ENCODE measurements around the gene LEMD1.

LEMD1 gene

DNA sequence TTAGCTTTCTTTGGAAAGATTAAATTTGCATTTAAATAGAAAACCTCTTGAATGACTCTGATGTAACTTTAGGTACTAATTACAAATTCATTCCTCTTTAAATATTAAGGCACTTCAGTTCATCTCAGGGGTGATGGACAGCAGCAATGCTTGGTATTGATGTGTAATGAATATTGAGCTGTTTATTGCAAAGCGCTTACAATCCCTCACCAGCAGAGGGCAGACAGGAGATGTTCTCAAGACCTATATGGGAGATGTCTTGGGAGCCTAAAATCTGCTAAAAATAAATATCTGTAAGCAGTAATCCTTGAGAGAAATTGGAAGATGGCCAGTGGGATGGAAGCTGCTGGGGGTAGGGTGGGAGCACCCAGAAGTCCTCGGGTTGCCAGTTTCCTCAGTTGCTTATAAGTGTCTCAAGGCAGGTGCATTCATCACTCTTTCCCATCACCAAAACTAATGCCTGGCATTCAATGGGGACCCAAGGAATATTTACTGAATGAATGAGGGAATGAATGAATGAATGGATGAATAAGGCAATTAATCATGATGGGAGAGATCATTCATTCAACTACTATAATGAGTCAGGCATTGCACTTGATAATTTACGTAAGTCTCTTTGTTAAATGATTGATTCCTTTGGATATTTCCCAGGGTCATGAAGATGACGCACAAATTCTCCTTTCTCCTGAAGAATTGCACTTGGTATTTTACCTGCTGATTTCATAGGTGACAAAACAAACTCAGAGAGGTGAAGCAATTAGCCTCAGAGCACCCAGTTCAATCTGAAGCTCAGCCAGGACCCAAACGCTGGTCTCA, 67.4 kb downstream of the LEMD1 start:
- Mint-ChIP-seq H3K36me3 (ENCODE audit: low read depth) (no peaks in the 10 kb centered on the region), H3K27ac (peak overlapping the region in 2 of 3 experiments; percentile 90 to 95), H3K4me1 (peaks cover 74% of the 10 kb centered on the region), H3K27me3 (ENCODE audit: low read depth) (peaks cover 4% of the 10 kb centered on the region), H3K4me3 (peak overlapping the region in 2 of 3 experiments; percentile 74 to 75), H3K9me3 (no peaks in the 10 kb centered on the region)
- TF ChIP-seq, protein P1, sequence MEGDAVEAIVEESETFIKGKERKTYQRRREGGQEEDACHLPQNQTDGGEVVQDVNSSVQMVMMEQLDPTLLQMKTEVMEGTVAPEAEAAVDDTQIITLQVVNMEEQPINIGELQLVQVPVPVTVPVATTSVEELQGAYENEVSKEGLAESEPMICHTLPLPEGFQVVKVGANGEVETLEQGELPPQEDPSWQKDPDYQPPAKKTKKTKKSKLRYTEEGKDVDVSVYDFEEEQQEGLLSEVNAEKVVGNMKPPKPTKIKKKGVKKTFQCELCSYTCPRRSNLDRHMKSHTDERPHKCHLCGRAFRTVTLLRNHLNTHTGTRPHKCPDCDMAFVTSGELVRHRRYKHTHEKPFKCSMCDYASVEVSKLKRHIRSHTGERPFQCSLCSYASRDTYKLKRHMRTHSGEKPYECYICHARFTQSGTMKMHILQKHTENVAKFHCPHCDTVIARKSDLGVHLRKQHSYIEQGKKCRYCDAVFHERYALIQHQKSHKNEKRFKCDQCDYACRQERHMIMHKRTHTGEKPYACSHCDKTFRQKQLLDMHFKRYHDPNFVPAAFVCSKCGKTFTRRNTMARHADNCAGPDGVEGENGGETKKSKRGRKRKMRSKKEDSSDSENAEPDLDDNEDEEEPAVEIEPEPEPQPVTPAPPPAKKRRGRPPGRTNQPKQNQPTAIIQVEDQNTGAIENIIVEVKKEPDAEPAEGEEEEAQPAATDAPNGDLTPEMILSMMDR (IDR thresholded peaks at IDR 0.05; ENCODE audit: unreplicated experiment in 3 of 3) = peak; percentile 83 to 90 (median 84)

DNA sequence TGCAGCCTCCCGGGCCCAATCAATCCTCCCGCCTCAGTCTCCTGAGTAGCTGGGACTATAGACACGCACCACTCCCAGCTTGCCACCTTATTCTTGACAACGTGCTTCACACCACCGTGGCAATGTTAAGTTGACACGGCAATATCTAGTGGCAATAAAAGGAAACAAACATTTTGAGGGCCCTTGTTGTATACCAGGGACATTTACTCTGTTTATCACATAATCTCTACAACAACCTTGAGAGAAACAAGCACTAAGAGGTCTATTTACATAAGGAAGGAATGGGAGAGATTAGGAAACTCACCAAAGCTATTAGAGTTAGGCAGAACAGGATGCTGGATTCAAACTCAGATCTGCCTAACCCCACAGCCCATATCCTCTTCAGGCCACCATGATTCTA, 68.2 kb downstream of the LEMD1 start:
- peaks cover 78% of the 10 kb centered on the region for H3K4me1 Mint-ChIP-seq
- H3K27ac Mint-ChIP-seq = peak overlapping the region in 2 of 3 experiments; percentile 49 to 62
- no peaks in the 10 kb centered on the region for H3K36me3 Mint-ChIP-seq (ENCODE audit: low read depth)
- no peaks in the 10 kb centered on the region for H3K9me3 Mint-ChIP-seq
- peak overlapping the region in 2 of 3 experiments; percentile 32 to 66 for H3K4me3 Mint-ChIP-seq
- TF ChIP-seq, protein P1 (IDR thresholded peaks at IDR 0.05; ENCODE audit: unreplicated experiment in 3 of 3) = no peak
- peaks cover 4% of the 10 kb centered on the region for H3K27me3 Mint-ChIP-seq (ENCODE audit: low read depth)

DNA sequence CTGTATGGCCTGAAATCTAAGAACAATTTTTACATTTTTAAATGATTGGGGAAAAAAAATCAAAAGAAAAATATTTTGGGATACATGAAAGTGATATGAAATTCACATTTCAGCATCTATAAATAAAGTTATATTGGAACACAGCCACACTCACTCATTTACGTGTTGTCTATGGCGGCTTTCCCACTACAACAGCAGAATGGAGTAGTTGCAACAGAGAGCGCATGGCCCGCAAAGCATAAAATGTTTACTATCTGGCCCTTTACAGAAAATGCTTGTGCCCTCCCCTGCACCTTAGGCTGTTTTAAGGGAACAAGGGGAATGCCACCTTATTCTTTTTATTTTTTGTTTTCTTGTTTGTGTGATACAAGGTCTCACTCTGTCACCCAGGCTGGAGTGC, 68.7 kb downstream of the LEMD1 start:
- peaks cover 4% of the 10 kb centered on the region for H3K27me3 Mint-ChIP-seq (ENCODE audit: low read depth)

DNA sequence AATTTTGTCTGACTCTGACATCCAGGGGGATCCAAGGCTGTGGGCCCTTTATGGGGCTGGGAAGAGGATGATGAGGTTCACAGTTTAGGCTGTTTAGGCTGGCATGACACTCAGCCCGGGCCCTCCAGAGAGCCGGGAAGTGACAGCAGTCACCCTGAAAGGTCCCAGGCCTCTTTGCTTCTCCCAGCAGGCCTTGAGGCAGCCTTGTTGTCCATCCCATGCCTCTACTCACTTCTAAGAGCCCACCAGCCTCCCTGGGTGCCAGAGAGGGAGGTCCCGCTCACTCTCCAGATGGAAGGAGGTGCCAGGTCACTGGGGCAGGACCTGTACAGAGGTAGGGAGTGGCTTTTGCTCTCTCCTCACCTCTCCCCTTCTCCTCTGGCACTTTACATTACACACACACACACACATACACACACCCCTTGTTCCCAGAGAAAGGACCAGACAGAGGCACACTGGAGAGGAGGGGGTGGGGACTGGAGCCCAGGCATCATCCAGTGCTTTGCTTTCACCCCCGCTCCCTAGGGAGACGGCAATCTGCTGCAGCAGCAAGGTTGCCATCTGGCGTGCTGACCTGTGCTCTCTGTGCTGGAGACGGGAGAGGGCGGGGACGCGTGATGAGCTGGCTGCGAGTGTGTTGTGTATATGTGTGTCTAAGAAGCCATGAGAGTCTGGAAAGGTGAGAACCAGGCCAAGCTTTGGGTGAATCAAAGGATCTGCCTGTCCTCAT, 69.7 kb downstream of the LEMD1 start:
- no peaks in the 10 kb centered on the region for H3K36me3 Mint-ChIP-seq (ENCODE audit: low read depth)

More for the DNA sequence above, 68.7 kb downstream of the LEMD1 start:
- Mint-ChIP-seq H3K36me3 (ENCODE audit: low read depth) (no peaks in the 10 kb centered on the region), H3K9me3 (no peaks in the 10 kb centered on the region), H3K27ac (peak overlapping the region in 2 of 3 experiments; percentile 47 to 49), H3K4me1 (peaks cover 77% of the 10 kb centered on the region), H3K4me3 (peak overlapping the region in 1 of 3 experiments; percentile 66)
- TF ChIP-seq, protein P1 (IDR thresholded peaks at IDR 0.05; ENCODE audit: unreplicated experiment in 3 of 3) = no peak

DNA sequence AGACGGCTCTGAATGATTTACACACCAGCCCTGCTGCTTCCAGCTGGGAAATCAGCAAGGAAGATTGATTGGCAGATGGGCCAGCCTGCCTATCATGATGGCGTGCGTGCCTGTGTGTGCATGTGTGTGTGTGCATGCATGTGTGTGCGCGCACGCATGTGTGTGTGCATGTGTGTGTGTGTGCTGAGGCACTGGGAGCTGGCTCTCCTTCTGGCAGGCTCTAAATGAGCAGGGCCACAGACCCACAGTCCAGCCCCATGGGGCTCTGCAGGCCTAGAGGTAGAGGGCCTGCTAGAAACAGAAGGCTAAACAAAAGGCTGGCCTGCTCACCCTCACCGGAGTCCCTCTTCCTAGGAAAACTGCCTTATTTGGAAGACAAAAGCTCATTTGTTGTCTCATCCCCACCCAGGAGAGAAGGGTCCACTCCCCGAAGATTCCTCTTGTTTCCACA, 71.1 kb downstream of the LEMD1 start:
- H3K4me3 Mint-ChIP-seq = no peak overlapping the region
- TF ChIP-seq, protein P1 (IDR thresholded peaks at IDR 0.05; ENCODE audit: unreplicated experiment in 3 of 3) = no peak
- H3K4me1 Mint-ChIP-seq = peaks cover 57% of the 10 kb centered on the region
- no peaks in the 10 kb centered on the region for H3K9me3 Mint-ChIP-seq
- peaks cover 20% of the 10 kb centered on the region for H3K27me3 Mint-ChIP-seq (ENCODE audit: low read depth)
- no peaks in the 10 kb centered on the region for H3K36me3 Mint-ChIP-seq (ENCODE audit: low read depth)
- H3K27ac Mint-ChIP-seq = peak overlapping the region; percentile 20 to 80 (median 48)

More for the DNA sequence above, 69.7 kb downstream of the LEMD1 start:
- TF ChIP-seq, protein P1 (IDR thresholded peaks at IDR 0.05; ENCODE audit: unreplicated experiment in 3 of 3) = no peak
- H3K4me1 Mint-ChIP-seq = peaks cover 68% of the 10 kb centered on the region
- peak overlapping the region in 1 of 3 experiments; percentile 26 for H3K4me3 Mint-ChIP-seq
- no peaks in the 10 kb centered on the region for H3K9me3 Mint-ChIP-seq
- H3K27ac Mint-ChIP-seq = peak overlapping the region; percentile 35 to 50 (median 47)
- H3K27me3 Mint-ChIP-seq (ENCODE audit: low read depth) = peaks cover 6% of the 10 kb centered on the region

All from nephron (organoid).